ENCODE results near the gene NBPF4.

NBPF4 gene

GRCh38 chr1:108200687-108201051, 43.2 kb downstream of the NBPF4 start:
- TF ChIP-seq CTCF (IDR thresholded peaks at IDR 0.05; ENCODE audit: low read length, missing control alignments) = peak; percentile 17
- peak; percentile 73 for DNase-seq (ENCODE audit: low read depth)
- H3K4me3 ChIP-seq (replicated peaks; ENCODE audit: low read depth, low read length) = peak overlapping the region; percentile 86

- peak within 1 kb of the TSS; percentile 86 for H3K4me3 ChIP-seq (replicated peaks; ENCODE audit: low read depth, low read length)
- DNase-seq (ENCODE audit: low read depth) = peak; percentile 77
- TF ChIP-seq CTCF (IDR thresholded peaks at IDR 0.05; ENCODE audit: low read length, missing control alignments) = no peak
These were observed 43.8 kb downstream of the NBPF4 start, which contains the start of gene SLC25A24 for GRCh38 chr1:108199781-108200686. SLC25A24 (minus strand) TSS chr1:108200343; CDS start chr1:108200138, 205 bp downstream.

- peak overlapping the region; percentile 86 for H3K4me3 ChIP-seq (replicated peaks; ENCODE audit: low read depth, low read length)
- peak; percentile 54 for DNase-seq (ENCODE audit: low read depth)
- TF ChIP-seq CTCF (IDR thresholded peaks at IDR 0.05; ENCODE audit: low read length, missing control alignments) = no peak
These were observed 44.6 kb downstream of the NBPF4 start for GRCh38 chr1:108199201-108199691.

GRCh38 chr1:108194051-108194450, 49.8 kb downstream of the NBPF4 start:
- TF ChIP-seq CTCF (IDR thresholded peaks at IDR 0.05; ENCODE audit: low read length, missing control alignments) = no peak
- DNase-seq (ENCODE audit: low read depth) = no peak
- no peak overlapping the region for H3K4me3 ChIP-seq (replicated peaks; ENCODE audit: low read depth, low read length)

- DNase-seq (ENCODE audit: low read depth) = no peak
- H3K4me3 ChIP-seq (replicated peaks; ENCODE audit: low read depth, low read length) = no peak overlapping the region
- no peak for TF ChIP-seq CTCF (IDR thresholded peaks at IDR 0.05; ENCODE audit: low read length, missing control alignments)
These were observed 50.5 kb downstream of the NBPF4 start for GRCh38 chr1:108193333-108193732.

- no peak for DNase-seq (ENCODE audit: low read depth)
- TF ChIP-seq CTCF (IDR thresholded peaks at IDR 0.05; ENCODE audit: low read length, missing control alignments) = no peak
- no peak overlapping the region for H3K4me3 ChIP-seq (replicated peaks; ENCODE audit: low read depth, low read length)
These were observed 51.3 kb downstream of the NBPF4 start for GRCh38 chr1:108192581-108192980.
